IPS-18a (cell line): ENCODE results near the gene COA7.

Experiments used
- H3K27ac ChIP-seq: one replicate; pipeline ENCODE4 v1.5.1; 2013; ENCODE audit warnings: low read length
- H3K27me3 ChIP-seq: one replicate; pipeline ENCODE4 v1.6.1; 2013; ENCODE audit warnings: mild to moderate bottlenecking, low read length; ENCODE audit not compliant: control insufficient read depth, insufficient read depth
- H3K36me3 ChIP-seq: one replicate; pipeline ENCODE4 v1.6.1; 2013; ENCODE audit warnings: low read depth, low read length; ENCODE audit not compliant: control insufficient read depth
- H3K4me1 ChIP-seq: one replicate; pipeline ENCODE4 v1.6.1; 2013; ENCODE audit warnings: low read depth, low read length; ENCODE audit not compliant: control insufficient read depth
- H3K4me3 ChIP-seq: one replicate; pipeline ENCODE4 v1.5.1; 2013; ENCODE audit warnings: low read length
- H3K9ac ChIP-seq: one replicate; pipeline ENCODE4 v1.6.1; 2013; ENCODE audit warnings: mild to moderate bottlenecking, low read length, moderate library complexity
- H3K9me3 ChIP-seq: one replicate; pipeline ENCODE4 v1.6.1; 2013; ENCODE audit warnings: low read depth, low read length; ENCODE audit not compliant: control insufficient read depth

Gene COA7

GRCh38 chr1:52645261-52645660 lies 52.9 kb downstream of the COA7 start:
- Histone ChIP-seq H3K36me3 (no peaks in the 10 kb centered on the region), H3K4me1 (no peaks in the 10 kb centered on the region), H3K4me3 (no peak overlapping the region), H3K27ac (no peak overlapping the region), H3K9ac (no peak overlapping the region), H3K27me3 (no peaks in the 10 kb centered on the region), H3K9me3 (no peaks in the 10 kb centered on the region)

- no peak overlapping the region for H3K9ac ChIP-seq
- no peaks in the 10 kb centered on the region for H3K9me3 ChIP-seq
These were observed 56.8 kb downstream of the COA7 start for GRCh38 chr1:52641307-52641706.

GRCh38 chr1:52640697-52641096 lies 57.5 kb downstream of the COA7 start:
- no peak overlapping the region for H3K4me3 ChIP-seq
- H3K27ac ChIP-seq: no peak overlapping the region
- peaks cover under 1% of the 10 kb centered on the region for H3K27me3 ChIP-seq
- H3K9me3 ChIP-seq: no peaks in the 10 kb centered on the region
- H3K9ac ChIP-seq: no peak overlapping the region
- H3K4me1 ChIP-seq: no peaks in the 10 kb centered on the region
- H3K36me3 ChIP-seq: no peaks in the 10 kb centered on the region

More at GRCh38 chr1:52641307-52641706, 56.8 kb downstream of the COA7 start:
- no peaks in the 10 kb centered on the region for H3K27me3 ChIP-seq
- no peak overlapping the region for H3K27ac ChIP-seq
- H3K4me1 ChIP-seq: no peaks in the 10 kb centered on the region
- no peaks in the 10 kb centered on the region for H3K36me3 ChIP-seq
- no peak overlapping the region for H3K4me3 ChIP-seq

- Histone ChIP-seq H3K27ac (no peak overlapping the region), H3K4me1 (no peaks in the 10 kb centered on the region), H3K4me3 (no peak overlapping the region), H3K9me3 (no peaks in the 10 kb centered on the region), H3K27me3 (peaks cover 26% of the 10 kb centered on the region), H3K36me3 (no peaks in the 10 kb centered on the region), H3K9ac (no peak overlapping the region)
These were observed 60.2 kb downstream of the COA7 start for GRCh38 chr1:52637946-52638345.

- H3K9ac ChIP-seq: no peak overlapping the region
- no peaks in the 10 kb centered on the region for H3K9me3 ChIP-seq
- no peak overlapping the region for H3K27ac ChIP-seq
- H3K4me1 ChIP-seq: peaks cover 3% of the 10 kb centered on the region
- H3K36me3 ChIP-seq: no peaks in the 10 kb centered on the region
- no peak overlapping the region for H3K4me3 ChIP-seq
- peaks cover 35% of the 10 kb centered on the region for H3K27me3 ChIP-seq
These were observed 61.1 kb downstream of the COA7 start for GRCh38 chr1:52636721-52637695.

- peaks cover 3% of the 10 kb centered on the region for H3K4me1 ChIP-seq
- H3K9ac ChIP-seq: no peak overlapping the region
- no peaks in the 10 kb centered on the region for H3K36me3 ChIP-seq
- no peak overlapping the region for H3K4me3 ChIP-seq
- H3K27me3 ChIP-seq: peaks cover 49% of the 10 kb centered on the region
- no peak overlapping the region for H3K27ac ChIP-seq
- H3K9me3 ChIP-seq: no peaks in the 10 kb centered on the region
These were observed 62.6 kb downstream of the COA7 start for GRCh38 chr1:52635321-52636089.
